VCaP (cell line): Measurements from ENCODE around the gene ATN1.
A peak's percentile ranks its signal among the peaks of the same experiment; 100 is the strongest.

ENCODE experiments used
- H3K27ac ChIP-seq: fragments of 450-650 bp; 2 replicates; pipeline ENCODE4 v1.5.1; 2017
- TF ChIP-seq, protein P1 (sequence below): fragments of 450-650 bp; conservative IDR thresholded peaks from 2 replicates; pipeline ENCODE4 v1.5.1; 2017; ENCODE audit warnings: mild to moderate bottlenecking, moderate library complexity

The ATN1 gene

GRCh38 chr12:6981152-6982052, 53.6 kb downstream of the ATN1 start:
- H3K27ac ChIP-seq, result no peak overlapping the region
- TF ChIP-seq, protein P1, sequence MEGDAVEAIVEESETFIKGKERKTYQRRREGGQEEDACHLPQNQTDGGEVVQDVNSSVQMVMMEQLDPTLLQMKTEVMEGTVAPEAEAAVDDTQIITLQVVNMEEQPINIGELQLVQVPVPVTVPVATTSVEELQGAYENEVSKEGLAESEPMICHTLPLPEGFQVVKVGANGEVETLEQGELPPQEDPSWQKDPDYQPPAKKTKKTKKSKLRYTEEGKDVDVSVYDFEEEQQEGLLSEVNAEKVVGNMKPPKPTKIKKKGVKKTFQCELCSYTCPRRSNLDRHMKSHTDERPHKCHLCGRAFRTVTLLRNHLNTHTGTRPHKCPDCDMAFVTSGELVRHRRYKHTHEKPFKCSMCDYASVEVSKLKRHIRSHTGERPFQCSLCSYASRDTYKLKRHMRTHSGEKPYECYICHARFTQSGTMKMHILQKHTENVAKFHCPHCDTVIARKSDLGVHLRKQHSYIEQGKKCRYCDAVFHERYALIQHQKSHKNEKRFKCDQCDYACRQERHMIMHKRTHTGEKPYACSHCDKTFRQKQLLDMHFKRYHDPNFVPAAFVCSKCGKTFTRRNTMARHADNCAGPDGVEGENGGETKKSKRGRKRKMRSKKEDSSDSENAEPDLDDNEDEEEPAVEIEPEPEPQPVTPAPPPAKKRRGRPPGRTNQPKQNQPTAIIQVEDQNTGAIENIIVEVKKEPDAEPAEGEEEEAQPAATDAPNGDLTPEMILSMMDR, result no peak

- no peak overlapping the region for H3K27ac ChIP-seq
- TF ChIP-seq, protein P1, result no peak
Measured at GRCh38 chr12:6982532-6982931, 54.8 kb downstream of the ATN1 start.

DNA sequence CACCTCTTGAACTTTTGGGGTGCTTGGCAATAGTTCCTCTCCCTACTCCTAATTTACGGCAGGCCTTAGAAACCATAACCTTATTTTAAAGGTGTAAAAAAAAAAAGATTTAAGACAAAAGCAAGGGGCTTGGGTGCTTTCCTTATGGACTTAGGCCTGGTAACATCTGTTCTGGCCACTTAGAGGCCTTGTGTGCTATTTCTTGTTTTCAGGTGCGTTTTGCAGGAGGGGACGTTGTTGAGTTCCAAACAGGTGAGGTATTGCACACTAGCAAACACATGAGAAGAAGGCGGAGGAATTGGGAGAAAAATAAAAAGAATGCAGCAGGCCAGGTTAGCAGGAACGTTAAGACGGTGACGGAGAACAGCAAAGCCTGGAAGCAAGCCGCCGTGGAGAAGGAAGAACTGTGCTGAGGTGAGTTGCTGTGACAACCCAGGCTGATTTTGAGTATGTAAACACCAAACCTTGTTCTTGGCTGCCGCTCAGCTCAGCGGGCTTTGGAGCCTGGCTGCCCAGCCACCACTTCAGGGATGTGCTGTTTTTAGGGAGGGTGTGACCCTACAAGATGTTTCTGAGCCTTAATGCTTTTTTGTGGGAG, 60.3 kb downstream of the ATN1 start:
- TF ChIP-seq, protein P1, result no peak
- peak overlapping the region; percentile 100 for H3K27ac ChIP-seq
